A673 (cell line): Measurements from ENCODE around the gene TRIP10. TPM values are rescaled to one million over a fixed set of nuclear protein-coding genes. Genes with fewer than 3 reads are reported as not detected.

Experiments
- BruUV-seq: library from RNA; stranded (reverse); fragments of 400-500 nt; replicated peaks from 2 replicates; lab custom pipeline; 2021; lab: Mats Ljungman, UMichigan
- CTCF ChIA-PET: fragments of 300-600 bp; sonication (Branson Sonifier 250); formaldehyde crosslinking; loops from one replicate; lab custom pipeline; 2022; ENCODE audit warnings: antibody characterized with exemption; lab: Charles Lee
- POLR2A ChIA-PET: fragments of 300-600 bp; sonication (Branson Sonifier 250); formaldehyde crosslinking; loops from one replicate; lab custom pipeline; 2022; ENCODE audit warnings: antibody characterized with exemption; ENCODE audit not compliant: low non-redundant PET; lab: Charles Lee
- DNase-seq: peaks from one replicate; pipeline ENCODE4 v3.0.0-alpha.2; 2015; ENCODE audit warnings: low spot score
- H3K27ac ChIP-seq: fragments of 200-600 bp; sonication (generic); 2 replicates; pipeline ENCODE4 v1.5.1; 2016; ENCODE audit warnings: mixed run types, low read depth, mild to moderate bottlenecking, mixed read lengths, antibody characterized with exemption, low read length; ENCODE audit not compliant: poor library complexity, severe bottlenecking
- H3K27me3 ChIP-seq: fragments of 200-600 bp; sonication (generic); replicated peaks from 2 replicates; pipeline ENCODE4 v1.6.1; 2017; ENCODE audit warnings: mixed run types, low read depth, mild to moderate bottlenecking, mixed read lengths, antibody characterized with exemption, low read length; ENCODE audit not compliant: insufficient read depth, poor library complexity
- H3K36me3 ChIP-seq: fragments of 200-600 bp; sonication (generic); 2 replicates; pipeline ENCODE4 v1.6.1; 2016; ENCODE audit warnings: mixed run types, mild to moderate bottlenecking, mixed read lengths, antibody characterized with exemption, low read length; ENCODE audit not compliant: insufficient read depth, poor library complexity, severe bottlenecking
- H3K4me1 ChIP-seq: fragments of 200-600 bp; sonication (generic); 2 replicates; pipeline ENCODE4 v1.6.1; 2017; ENCODE audit warnings: mixed run types, mild to moderate bottlenecking, mixed read lengths, antibody characterized with exemption, low read length; ENCODE audit not compliant: insufficient read depth, poor library complexity, severe bottlenecking
- H3K4me3 ChIP-seq: fragments of 200-600 bp; sonication (generic); 2 replicates; pipeline ENCODE4 v1.5.1; 2016; ENCODE audit warnings: low read depth, mixed run types, mild to moderate bottlenecking, mixed read lengths, low read length; ENCODE audit not compliant: poor library complexity, severe bottlenecking
- H3K9me3 ChIP-seq: fragments of 200-600 bp; sonication (generic); 2 replicates; pipeline ENCODE4 v1.6.1; 2016; ENCODE audit warnings: mixed run types, low read depth, mild to moderate bottlenecking, mixed read lengths, antibody characterized with exemption, low read length; ENCODE audit not compliant: poor library complexity, severe bottlenecking
- EZH2 ChIP-seq: fragments of 200-600 bp; sonication (generic); IDR thresholded peaks from 2 replicates; pipeline ENCODE4 v1.6.1; 2017; ENCODE audit warnings: borderline replicate concordance, low read depth, mild to moderate bottlenecking, mixed read lengths, antibody characterized with exemption, low read length; ENCODE audit not compliant: poor library complexity, severe bottlenecking
- intact Hi-C: fragments of 100-400 bp; cut with micrococcal nuclease; formaldehyde crosslinking; loops from one replicate; pipeline ENCODE4 v1.10.0; 2022; ENCODE audit not compliant: unreplicated experiment
- total RNA-seq: library from RNA; stranded (reverse); gene quantifications from 2 replicates; pipeline ENCODE4 v1.2.3, GENCODE V29; 2021
- TF ChIP-seq, protein P1 (sequence below): fragments of 300-800, 200-600 bp; sonication (generic); conservative IDR thresholded peaks from 2 replicates; pipeline ENCODE4 v1.5.1; 2017; ENCODE audit warnings: low read depth, mild to moderate bottlenecking, antibody characterized with exemption, low read length, moderate library complexity, mixed read lengths

The TRIP10 gene
- total RNA-seq, 1 experiment from 2014 or later = 70.2 TPM

DNA sequence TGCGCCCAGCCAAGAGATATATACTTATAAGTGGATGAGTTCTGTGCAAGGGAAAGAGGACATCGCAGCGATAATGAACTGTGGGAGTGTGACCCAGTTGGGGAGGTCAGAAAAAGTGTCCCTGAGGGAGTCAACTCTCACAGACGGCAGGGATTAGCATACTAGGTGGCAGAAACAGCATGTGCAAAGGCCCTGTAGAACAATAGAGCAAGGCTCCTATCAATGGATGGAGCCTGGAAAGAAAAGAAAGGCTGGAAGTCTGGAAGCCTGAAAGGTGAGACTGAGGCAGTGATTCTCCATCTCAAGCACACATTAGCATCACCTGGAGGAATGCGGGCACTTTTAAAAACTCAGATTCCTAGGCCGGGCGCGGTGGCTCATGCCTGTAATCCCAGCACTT lies 48.1 kb upstream of the TRIP10 start:
- TF ChIP-seq EZH2 = no peak
- TF ChIP-seq, protein P1, sequence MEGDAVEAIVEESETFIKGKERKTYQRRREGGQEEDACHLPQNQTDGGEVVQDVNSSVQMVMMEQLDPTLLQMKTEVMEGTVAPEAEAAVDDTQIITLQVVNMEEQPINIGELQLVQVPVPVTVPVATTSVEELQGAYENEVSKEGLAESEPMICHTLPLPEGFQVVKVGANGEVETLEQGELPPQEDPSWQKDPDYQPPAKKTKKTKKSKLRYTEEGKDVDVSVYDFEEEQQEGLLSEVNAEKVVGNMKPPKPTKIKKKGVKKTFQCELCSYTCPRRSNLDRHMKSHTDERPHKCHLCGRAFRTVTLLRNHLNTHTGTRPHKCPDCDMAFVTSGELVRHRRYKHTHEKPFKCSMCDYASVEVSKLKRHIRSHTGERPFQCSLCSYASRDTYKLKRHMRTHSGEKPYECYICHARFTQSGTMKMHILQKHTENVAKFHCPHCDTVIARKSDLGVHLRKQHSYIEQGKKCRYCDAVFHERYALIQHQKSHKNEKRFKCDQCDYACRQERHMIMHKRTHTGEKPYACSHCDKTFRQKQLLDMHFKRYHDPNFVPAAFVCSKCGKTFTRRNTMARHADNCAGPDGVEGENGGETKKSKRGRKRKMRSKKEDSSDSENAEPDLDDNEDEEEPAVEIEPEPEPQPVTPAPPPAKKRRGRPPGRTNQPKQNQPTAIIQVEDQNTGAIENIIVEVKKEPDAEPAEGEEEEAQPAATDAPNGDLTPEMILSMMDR = no peak
- H3K4me1 ChIP-seq = no peaks in the 10 kb centered on the region
- no peaks in the 10 kb centered on the region for H3K9me3 ChIP-seq
- H3K36me3 ChIP-seq = no peaks in the 10 kb centered on the region
- no peaks in the 10 kb centered on the region for H3K27me3 ChIP-seq
- ChIA-PET POLR2A (interaction anchor here (0.7 kb wide), 1 partner anchor 43 kb away, joined by 5 read pairs; no protein-coding TSS in a partner anchor), CTCF (interaction anchor here (0.6 kb wide), 1 partner anchor 87 kb away, joined by 3 read pairs; no protein-coding TSS in a partner anchor)
- H3K27ac ChIP-seq = no peak overlapping the region
- no peak overlapping the region for H3K4me3 ChIP-seq
- intact Hi-C loops = no loop called here
- no peak for DNase-seq
- BruUV-seq = no TSS peak

DNA sequence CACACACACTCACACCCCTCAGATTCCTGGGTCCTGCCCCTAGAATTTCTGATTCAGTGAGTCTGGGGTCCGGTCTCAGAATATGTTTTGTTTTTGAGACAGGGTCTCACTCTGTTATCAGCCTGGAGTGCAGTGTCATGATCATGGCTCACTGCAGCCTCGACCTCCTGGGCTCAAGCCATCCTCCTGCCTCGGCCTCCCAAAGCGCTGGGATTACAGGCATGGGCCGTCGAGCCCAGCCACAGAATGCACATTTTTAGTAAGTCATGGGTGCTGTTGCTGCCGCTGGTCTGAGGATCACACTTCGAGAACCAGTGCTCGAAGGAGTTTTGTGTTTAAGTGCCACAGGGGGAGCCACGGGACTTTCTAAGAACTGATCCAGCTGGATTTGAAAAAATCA lies 47.5 kb upstream of the TRIP10 start:
- BruUV-seq = no TSS peak

DNA sequence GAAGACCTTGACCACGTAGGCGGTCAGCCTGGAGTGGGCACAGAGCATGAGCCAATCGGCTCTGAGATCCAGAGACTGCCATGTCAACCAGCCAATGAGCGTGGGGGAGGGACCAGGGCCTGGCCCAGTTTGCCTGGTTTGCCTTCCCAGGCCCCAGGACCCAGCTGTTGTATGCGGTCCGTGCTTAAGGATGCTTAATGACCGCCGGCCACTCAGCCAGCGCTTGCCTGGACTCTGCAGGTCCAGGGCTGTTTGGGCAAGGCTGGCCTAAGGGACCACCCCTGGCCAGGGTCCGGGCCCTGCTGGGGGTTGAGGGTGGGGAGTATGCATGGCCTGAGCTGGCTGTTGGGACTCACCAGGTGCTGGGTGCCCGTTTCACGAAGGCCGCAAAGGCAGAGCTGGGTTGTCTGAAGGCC lies 46.4 kb upstream of the TRIP10 start:
- Histone ChIP-seq H3K9me3 (no peaks in the 10 kb centered on the region), H3K36me3 (no peaks in the 10 kb centered on the region), H3K4me1 (no peaks in the 10 kb centered on the region), H3K27ac (no peak overlapping the region), H3K27me3 (no peaks in the 10 kb centered on the region), H3K4me3 (no peak overlapping the region)
- BruUV-seq = no TSS peak
- no peak for TF ChIP-seq EZH2
- TF ChIP-seq, protein P1 = no peak
- ChIA-PET POLR2A (no interaction called here), CTCF (interaction anchor here (0.6 kb wide), 1 partner anchor 170 kb away, joined by 3 read pairs; no protein-coding TSS in a partner anchor)
- intact Hi-C loops = no loop called here
- no peak for DNase-seq

More for the DNA sequence above, 47.5 kb upstream of the TRIP10 start:
- DNase-seq = no peak
- no peaks in the 10 kb centered on the region for H3K27me3 ChIP-seq
- ChIA-PET CTCF (no interaction called here), POLR2A (no interaction called here)
- no peaks in the 10 kb centered on the region for H3K4me1 ChIP-seq
- TF ChIP-seq EZH2 = no peak
- TF ChIP-seq, protein P1 = no peak
- H3K36me3 ChIP-seq = no peaks in the 10 kb centered on the region
- H3K27ac ChIP-seq = no peak overlapping the region
- intact Hi-C loops = no loop called here
- H3K9me3 ChIP-seq = no peaks in the 10 kb centered on the region
- no peak overlapping the region for H3K4me3 ChIP-seq
